ENCODE data around the gene BTRC. TPM values are rescaled to one million over a fixed set of nuclear protein-coding genes. Genes with fewer than 3 reads are reported as not detected.

BTRC gene
- total RNA-seq, 4 donors from 2014 or later, result 8.0 to 15.1 (median 10.4) TPM

- no peak overlapping the region for H3K4me3 ChIP-seq
- intact Hi-C loops (cut with DNase I), result no loop called here
- 89 to 91% methylated on average over 3 of the region's 3 CpGs for WGBS, 2 donors
- H3K27me3 ChIP-seq, result no peaks in the 10 kb centered on the region
- no peak for DNase-seq
- no peak overlapping the region for H3K27ac ChIP-seq
- H3K36me3 ChIP-seq, result no peaks in the 10 kb centered on the region
- H3K4me1 ChIP-seq, result no peaks in the 10 kb centered on the region
- no peaks in the 10 kb centered on the region for H3K9me3 ChIP-seq
- TF ChIP-seq CTCF (IDR thresholded peaks at IDR 0.05), result no peak
- no peak for TF ChIP-seq POLR2A (IDR thresholded peaks at IDR 0.05)
Observed at GRCh38 chr10:101492205-101492604, 138.2 kb downstream of the BTRC start.

- intact Hi-C loops (cut with DNase I), result no loop called here
- H3K27ac ChIP-seq, result no peak overlapping the region
- no peaks in the 10 kb centered on the region for H3K36me3 ChIP-seq
- no peaks in the 10 kb centered on the region for H3K27me3 ChIP-seq
- no peak overlapping the region for H3K4me3 ChIP-seq
- H3K4me1 ChIP-seq, result no peaks in the 10 kb centered on the region
- no peaks in the 10 kb centered on the region for H3K9me3 ChIP-seq
- WGBS, 2 donors, result 88% methylated on average over 1 of the region's 1 CpG
- DNase-seq, result no peak
- TF ChIP-seq POLR2A (IDR thresholded peaks at IDR 0.05), result no peak
- TF ChIP-seq CTCF (IDR thresholded peaks at IDR 0.05), result no peak
Observed at GRCh38 chr10:101492814-101493213, 138.8 kb downstream of the BTRC start.

GRCh38 chr10:101493249-101493648 is 139.3 kb downstream of the BTRC start:
- Histone ChIP-seq H3K27ac (no peak overlapping the region), H3K4me3 (no peak overlapping the region), H3K36me3 (no peaks in the 10 kb centered on the region), H3K9me3 (no peaks in the 10 kb centered on the region), H3K27me3 (no peaks in the 10 kb centered on the region), H3K4me1 (no peaks in the 10 kb centered on the region)
- no peak for DNase-seq
- no peak for TF ChIP-seq CTCF (IDR thresholded peaks at IDR 0.05)
- intact Hi-C loops (cut with DNase I), result no loop called here
- 86 to 100% methylated on average over 1 of the region's 1 CpG for WGBS, 2 donors

GRCh38 chr10:101493782-101494281 is 139.9 kb downstream of the BTRC start:
- intact Hi-C loops (cut with DNase I), result no loop called here

GRCh38 chr10:101494650-101495049 is 140.7 kb downstream of the BTRC start:
- no peak overlapping the region for H3K4me3 ChIP-seq
- TF ChIP-seq POLR2A (IDR thresholded peaks at IDR 0.05), result no peak
- TF ChIP-seq CTCF (IDR thresholded peaks at IDR 0.05), result no peak
- no peak overlapping the region for H3K27ac ChIP-seq
- no peaks in the 10 kb centered on the region for H3K27me3 ChIP-seq
- intact Hi-C loops (cut with DNase I), result no loop called here
- H3K4me1 ChIP-seq, result no peaks in the 10 kb centered on the region
- H3K36me3 ChIP-seq, result no peaks in the 10 kb centered on the region
- 100% methylated on average over 1 of the region's 1 CpG for WGBS, 2 donors
- no peak for DNase-seq
- no peaks in the 10 kb centered on the region for H3K9me3 ChIP-seq

More at GRCh38 chr10:101493782-101494281, 139.9 kb downstream of the BTRC start:
- no peak for DNase-seq
- Histone ChIP-seq H3K4me1 (no peaks in the 10 kb centered on the region), H3K36me3 (no peaks in the 10 kb centered on the region), H3K4me3 (no peak overlapping the region), H3K27ac (no peak overlapping the region), H3K9me3 (no peaks in the 10 kb centered on the region), H3K27me3 (no peaks in the 10 kb centered on the region)
- WGBS, 2 donors, result 67% methylated on average over 1 of the region's 1 CpG
- TF ChIP-seq CTCF (IDR thresholded peaks at IDR 0.05) (no peak), POLR2A (IDR thresholded peaks at IDR 0.05) (no peak)
